HG02943 (cell line): Measurements from ENCODE around the gene NR6A1.

ENCODE experiments used
- ATAC-seq: cut with Tn5 transposase; IDR thresholded peaks from one replicate; pipeline ENCODE4 v1.9.1; 2021; ENCODE audit warnings: mild to moderate bottlenecking, low read depth, moderate library complexity; ENCODE audit not compliant: unreplicated experiment

NR6A1 gene

GRCh38 chr9:124771021-124771866, at the start of gene NR6A1:
Gene NR6A1, minus strand, starts transcription at chr9:124771311.
- ATAC-seq: peak; percentile 78

- no peak for ATAC-seq
These were observed 47.5 kb upstream of the NR6A1 start for GRCh38 chr9:124818431-124819281.

- no peak for ATAC-seq
These were observed 44.5 kb upstream of the NR6A1 start for GRCh38 chr9:124815601-124816000.

GRCh38 chr9:124814164-124814535, 43.0 kb upstream of the NR6A1 start:
- no peak for ATAC-seq

GRCh38 chr9:124813501-124814163, 42.5 kb upstream of the NR6A1 start:
- no peak for ATAC-seq

- no peak for ATAC-seq
These were observed 41.9 kb upstream of the NR6A1 start for GRCh38 chr9:124813041-124813440.

- no peak for ATAC-seq
These were observed 41.3 kb upstream of the NR6A1 start for GRCh38 chr9:124812441-124812876.

- ATAC-seq: no peak
These were observed 39.7 kb upstream of the NR6A1 start for GRCh38 chr9:124810663-124811355.

GRCh38 chr9:124809741-124810500, 38.8 kb upstream of the NR6A1 start:
- no peak for ATAC-seq

- ATAC-seq: no peak
These were observed 38.1 kb upstream of the NR6A1 start for GRCh38 chr9:124809211-124809610.

GRCh38 chr9:124808246-124808956, 37.3 kb upstream of the NR6A1 start:
- no peak for ATAC-seq

- ATAC-seq: no peak
These were observed 34.1 kb upstream of the NR6A1 start for GRCh38 chr9:124805186-124805585.

- ATAC-seq: no peak
These were observed 32.8 kb upstream of the NR6A1 start for GRCh38 chr9:124803911-124804310.

- no peak for ATAC-seq
These were observed 31.3 kb upstream of the NR6A1 start for GRCh38 chr9:124802426-124802825.

GRCh38 chr9:124801356-124801755, 30.2 kb upstream of the NR6A1 start:
- ATAC-seq: no peak

GRCh38 chr9:124800306-124801259, 29.5 kb upstream of the NR6A1 start:
- ATAC-seq: no peak

GRCh38 chr9:124799274-124800006, 28.3 kb upstream of the NR6A1 start:
- ATAC-seq: no peak
